Measurements from ENCODE around the gene DIAPH3.

- no peak for TF ChIP-seq MAX (IDR thresholded peaks at IDR 0.05; ENCODE audit: low read depth)
- TF ChIP-seq CTCF (IDR thresholded peaks at IDR 0.05): no peak
- TF ChIP-seq USF2 (IDR thresholded peaks at IDR 0.05; ENCODE audit: borderline replicate concordance, low read depth, low read length): no peak
- TF ChIP-seq ZBTB33 (IDR thresholded peaks at IDR 0.05; ENCODE audit: borderline replicate concordance, low read depth): no peak
- TF ChIP-seq EP300 (IDR thresholded peaks at IDR 0.05; ENCODE audit: borderline replicate concordance in 1 of 2, low read depth in 1 of 2, low read length in 1 of 2): no peak
Measured at GRCh38 chr13:59931621-59932020, 232.1 kb downstream of the DIAPH3 start.

Data from SK-N-SH (cell line).